ENCODE results near the gene TBC1D22A. TPM values are rescaled to one million over a fixed set of nuclear protein-coding genes. Genes with fewer than 3 reads are reported as not detected.

Gene TBC1D22A
- total RNA-seq, 4 donors from 2014 or later, result 9.2 to 45.3 (median 22.8) TPM

DNA sequence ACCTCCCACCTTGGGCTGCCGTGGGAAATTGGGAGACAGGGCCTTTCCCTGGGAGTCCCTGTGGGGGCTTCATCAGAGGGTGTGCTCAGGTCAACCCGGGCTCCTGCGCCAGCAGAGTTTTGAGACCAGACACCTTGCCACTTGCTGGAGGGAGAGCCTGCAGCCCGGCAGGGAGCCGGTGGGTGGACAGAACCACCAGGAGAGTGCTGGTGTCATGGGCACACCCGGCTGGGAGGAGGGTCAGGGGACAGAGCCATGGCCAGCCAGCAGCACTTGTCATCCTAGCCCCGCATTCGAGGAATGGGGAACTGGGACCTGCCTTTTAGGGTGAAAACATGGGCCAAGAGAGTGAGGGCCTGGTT is 209.3 kb downstream of the TBC1D22A start:
- peak overlapping the region; percentile 10 to 42 for H3K27ac ChIP-seq
- no peak overlapping the region for H3K4me3 ChIP-seq
- H3K4me1 ChIP-seq, result no peaks in the 10 kb centered on the region
- TF ChIP-seq, protein P1, sequence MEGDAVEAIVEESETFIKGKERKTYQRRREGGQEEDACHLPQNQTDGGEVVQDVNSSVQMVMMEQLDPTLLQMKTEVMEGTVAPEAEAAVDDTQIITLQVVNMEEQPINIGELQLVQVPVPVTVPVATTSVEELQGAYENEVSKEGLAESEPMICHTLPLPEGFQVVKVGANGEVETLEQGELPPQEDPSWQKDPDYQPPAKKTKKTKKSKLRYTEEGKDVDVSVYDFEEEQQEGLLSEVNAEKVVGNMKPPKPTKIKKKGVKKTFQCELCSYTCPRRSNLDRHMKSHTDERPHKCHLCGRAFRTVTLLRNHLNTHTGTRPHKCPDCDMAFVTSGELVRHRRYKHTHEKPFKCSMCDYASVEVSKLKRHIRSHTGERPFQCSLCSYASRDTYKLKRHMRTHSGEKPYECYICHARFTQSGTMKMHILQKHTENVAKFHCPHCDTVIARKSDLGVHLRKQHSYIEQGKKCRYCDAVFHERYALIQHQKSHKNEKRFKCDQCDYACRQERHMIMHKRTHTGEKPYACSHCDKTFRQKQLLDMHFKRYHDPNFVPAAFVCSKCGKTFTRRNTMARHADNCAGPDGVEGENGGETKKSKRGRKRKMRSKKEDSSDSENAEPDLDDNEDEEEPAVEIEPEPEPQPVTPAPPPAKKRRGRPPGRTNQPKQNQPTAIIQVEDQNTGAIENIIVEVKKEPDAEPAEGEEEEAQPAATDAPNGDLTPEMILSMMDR (IDR thresholded peaks at IDR 0.05), result no peak
- TF ChIP-seq POLR2A (IDR thresholded peaks at IDR 0.05), result no peak
- no peaks in the 10 kb centered on the region for H3K36me3 ChIP-seq
- intact Hi-C loops (cut with DNase I; ENCODE audit: low total_unique reads), result no loop called here
- DNase-seq, result no peak
- H3K9me3 ChIP-seq, result no peaks in the 10 kb centered on the region
- no peaks in the 10 kb centered on the region for H3K27me3 ChIP-seq

DNA sequence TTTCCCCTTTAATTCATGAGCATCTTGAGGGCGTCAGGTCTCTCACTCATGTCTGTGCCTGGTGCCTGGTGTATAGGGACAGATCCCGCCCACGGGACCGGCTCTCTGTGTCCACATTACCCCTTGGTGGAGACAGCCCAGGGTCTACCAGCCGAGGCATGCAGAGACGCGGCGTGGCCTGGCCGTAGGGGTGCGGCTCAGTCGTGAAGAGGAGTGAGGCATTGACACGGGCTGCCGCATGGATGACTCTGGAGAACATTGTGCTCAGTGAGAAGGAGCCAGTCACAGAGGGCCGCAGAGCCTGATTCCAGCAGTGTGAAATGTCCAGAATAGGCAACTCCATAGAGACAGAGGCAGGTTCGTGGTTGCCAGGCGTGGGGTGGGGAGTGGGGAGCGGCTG is 209.8 kb downstream of the TBC1D22A start:
- Histone ChIP-seq H3K27me3 (no peaks in the 10 kb centered on the region), H3K27ac (peak overlapping the region in 1 of 2 donors; percentile 42), H3K4me3 (no peak overlapping the region), H3K36me3 (no peaks in the 10 kb centered on the region), H3K4me1 (no peaks in the 10 kb centered on the region), H3K9me3 (no peaks in the 10 kb centered on the region)
- no peak for DNase-seq
- TF ChIP-seq, protein P1 (IDR thresholded peaks at IDR 0.05), result no peak
- no peak for TF ChIP-seq POLR2A (IDR thresholded peaks at IDR 0.05)
- intact Hi-C loops (cut with DNase I; ENCODE audit: low total_unique reads), result no loop called here

DNA sequence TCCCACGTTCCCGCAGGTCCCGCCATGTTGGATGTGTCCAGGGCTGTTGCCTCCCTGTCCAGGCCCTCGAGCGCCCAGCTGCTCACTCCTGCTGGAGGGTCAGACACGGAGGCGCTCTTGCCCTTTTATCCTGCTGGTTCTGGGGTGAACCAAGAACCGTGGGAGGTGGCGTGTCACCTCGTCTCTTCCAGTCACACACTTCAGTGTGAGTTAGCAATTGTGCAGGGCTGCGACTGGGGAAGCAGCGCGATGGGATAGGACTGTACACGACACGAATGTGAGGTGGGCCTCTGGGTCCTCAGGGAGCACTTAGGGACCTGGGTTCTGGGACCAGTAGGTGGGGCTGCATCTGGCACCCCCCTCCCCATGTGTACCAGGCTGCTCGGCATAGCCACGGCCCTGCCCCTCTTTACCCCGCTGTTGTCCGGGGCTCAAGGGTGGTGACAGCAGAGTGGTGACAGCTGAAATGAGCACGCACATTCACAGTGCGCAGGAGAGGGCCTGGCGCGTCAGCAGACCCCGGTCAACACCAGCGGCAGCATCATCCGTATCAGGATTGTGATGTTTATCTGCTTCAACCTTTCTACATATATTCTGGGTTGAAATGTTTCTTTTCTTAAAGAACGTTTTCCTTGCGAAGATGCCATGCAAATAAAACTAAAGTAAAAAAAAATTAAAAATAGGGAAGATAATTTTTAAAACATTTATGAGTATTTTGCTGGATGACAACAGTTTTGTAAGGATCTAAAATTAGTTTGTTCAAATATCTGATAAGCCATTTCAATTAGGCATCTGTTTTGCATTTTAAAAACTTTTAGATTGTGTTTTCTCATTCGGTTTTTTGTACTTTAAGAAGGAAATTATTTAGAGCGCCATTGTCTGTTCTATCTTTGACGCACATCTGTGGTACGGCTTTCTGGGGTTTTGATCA is 210.7 kb downstream of the TBC1D22A start:
- Histone ChIP-seq H3K4me3 (no peak overlapping the region), H3K27me3 (no peaks in the 10 kb centered on the region), H3K9me3 (no peaks in the 10 kb centered on the region), H3K36me3 (no peaks in the 10 kb centered on the region), H3K4me1 (no peaks in the 10 kb centered on the region), H3K27ac (no peak overlapping the region)
- intact Hi-C loops (cut with DNase I; ENCODE audit: low total_unique reads), result no loop called here
- TF ChIP-seq, protein P1 (IDR thresholded peaks at IDR 0.05), result no peak
- TF ChIP-seq POLR2A (IDR thresholded peaks at IDR 0.05), result no peak
- DNase-seq, result no peak

DNA sequence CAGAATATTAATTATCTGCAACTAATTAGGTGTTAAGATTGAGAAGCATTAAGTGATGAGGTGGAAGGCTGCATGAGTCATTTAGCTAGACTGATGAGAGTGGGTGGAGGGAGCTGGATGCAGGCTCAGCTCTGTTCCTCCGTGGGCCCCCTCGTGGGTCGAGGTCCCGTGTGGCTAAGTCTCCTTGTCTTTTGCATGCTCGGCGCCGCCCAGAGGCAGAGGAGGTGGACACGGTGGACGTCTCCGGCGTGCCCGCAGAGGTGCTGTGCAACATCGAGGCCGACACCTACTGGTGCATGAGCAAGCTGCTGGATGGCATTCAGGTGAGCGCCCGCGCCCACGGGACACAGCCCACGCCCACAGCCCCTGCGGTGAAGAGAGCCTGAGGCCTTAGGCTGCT is 211.6 kb downstream of the TBC1D22A start:
- DNase-seq, result no peak
- H3K27me3 ChIP-seq, result no peaks in the 10 kb centered on the region
- intact Hi-C loops (cut with DNase I; ENCODE audit: low total_unique reads), result no loop called here
- no peak overlapping the region for H3K4me3 ChIP-seq
- no peaks in the 10 kb centered on the region for H3K4me1 ChIP-seq
- H3K27ac ChIP-seq, result no peak overlapping the region
- TF ChIP-seq, protein P1 (IDR thresholded peaks at IDR 0.05), result no peak
- no peak for TF ChIP-seq POLR2A (IDR thresholded peaks at IDR 0.05)
- no peaks in the 10 kb centered on the region for H3K9me3 ChIP-seq
- H3K36me3 ChIP-seq, result no peaks in the 10 kb centered on the region
